ENCODE data around the gene GANC. TPM values are rescaled to one million over a fixed set of nuclear protein-coding genes. Genes with fewer than 3 reads are reported as not detected.

Gene GANC
- total RNA-seq, 1 experiment from 2014 or later: 15.8 TPM

DNA sequence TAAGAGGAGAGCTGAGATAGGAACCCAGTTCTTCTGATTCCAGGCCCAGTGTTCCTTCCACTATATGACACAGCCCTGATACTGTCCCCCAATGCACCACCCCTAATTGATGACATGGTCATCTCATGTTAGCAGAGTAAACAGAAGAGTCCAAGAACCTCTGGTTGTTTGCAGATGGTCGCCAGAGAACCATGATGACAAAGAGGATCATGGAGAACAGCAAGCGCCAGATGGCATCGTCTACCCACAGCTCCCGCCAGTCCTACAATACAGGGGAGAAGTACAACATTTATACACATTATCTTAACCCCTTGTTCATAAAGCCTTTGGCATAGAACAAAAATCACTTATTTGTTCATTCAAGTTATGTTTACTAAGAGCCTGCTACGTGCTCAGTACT lies 46.4 kb upstream of the GANC start:
- H3K36me3 Mint-ChIP-seq (ENCODE audit: insufficient read depth in 1 of 3, low read depth in 3 of 3): peaks cover 8 to 77% (median 47%) of the 10 kb centered on the region in 3 experiments; a peak in 5 of 7 replicates
- H3K79me1 ChIP-seq (ENCODE audit: insufficient read depth, low read depth, low read length, poor library complexity, severe bottlenecking): no peaks in the 10 kb centered on the region
- H3K9ac ChIP-seq (ENCODE audit: extremely low read depth, insufficient read length, low read length): no peak overlapping the region
- no peak for DNase-seq
- H3K27me3 Mint-ChIP-seq (ENCODE audit: low read depth): no peaks in the 10 kb centered on the region
- no peaks in the 10 kb centered on the region for H3K9me3 Mint-ChIP-seq
- no peak overlapping the region for H2BK5ac ChIP-seq (ENCODE audit: insufficient read length, low read length)
- no peak overlapping the region for H4K5ac ChIP-seq (ENCODE audit: insufficient read length, low read depth, low read length)
- no peak overlapping the region for H3K23ac ChIP-seq (ENCODE audit: insufficient read length, low read depth, low read length)
- H3K4me1 Mint-ChIP-seq: no peaks in the 10 kb centered on the region
- H3K4ac ChIP-seq (ENCODE audit: low read depth, low read length): no peak overlapping the region
- H3K14ac ChIP-seq (ENCODE audit: insufficient read depth, low read length): no peak overlapping the region
- no peak overlapping the region for H2BK15ac ChIP-seq (ENCODE audit: low read depth, low read length)
- no peaks in the 10 kb centered on the region for H3K4me1 ChIP-seq (ENCODE audit: insufficient read depth, low read length)
- H3K9me3 ChIP-seq (ENCODE audit: control insufficient read depth, low read depth, low read length): no peaks in the 10 kb centered on the region
- no peak overlapping the region for H3T11ph ChIP-seq (ENCODE audit: low read length)
- H2BK120ac ChIP-seq (ENCODE audit: low read depth, low read length, poor library complexity, severe bottlenecking): no peak overlapping the region
- WGBS (ENCODE audit: extremely low coverage, insufficient read length, low lambda C conversion rate): no CpG with 5 or more reads among the region's 5 CpGs
- no peaks in the 10 kb centered on the region for H3K79me2 ChIP-seq (ENCODE audit: insufficient read depth, low read length)
- H3K56ac ChIP-seq (ENCODE audit: insufficient read length, low read depth, low read length): no peak overlapping the region
- no peaks in the 10 kb centered on the region for H4K20me1 ChIP-seq (ENCODE audit: control insufficient read depth, insufficient read depth, insufficient read length)
- no peak overlapping the region for H3K4me3 Mint-ChIP-seq
- H2AK5ac ChIP-seq (ENCODE audit: insufficient read length, low read length): no peak overlapping the region
- TF ChIP-seq, protein P1, sequence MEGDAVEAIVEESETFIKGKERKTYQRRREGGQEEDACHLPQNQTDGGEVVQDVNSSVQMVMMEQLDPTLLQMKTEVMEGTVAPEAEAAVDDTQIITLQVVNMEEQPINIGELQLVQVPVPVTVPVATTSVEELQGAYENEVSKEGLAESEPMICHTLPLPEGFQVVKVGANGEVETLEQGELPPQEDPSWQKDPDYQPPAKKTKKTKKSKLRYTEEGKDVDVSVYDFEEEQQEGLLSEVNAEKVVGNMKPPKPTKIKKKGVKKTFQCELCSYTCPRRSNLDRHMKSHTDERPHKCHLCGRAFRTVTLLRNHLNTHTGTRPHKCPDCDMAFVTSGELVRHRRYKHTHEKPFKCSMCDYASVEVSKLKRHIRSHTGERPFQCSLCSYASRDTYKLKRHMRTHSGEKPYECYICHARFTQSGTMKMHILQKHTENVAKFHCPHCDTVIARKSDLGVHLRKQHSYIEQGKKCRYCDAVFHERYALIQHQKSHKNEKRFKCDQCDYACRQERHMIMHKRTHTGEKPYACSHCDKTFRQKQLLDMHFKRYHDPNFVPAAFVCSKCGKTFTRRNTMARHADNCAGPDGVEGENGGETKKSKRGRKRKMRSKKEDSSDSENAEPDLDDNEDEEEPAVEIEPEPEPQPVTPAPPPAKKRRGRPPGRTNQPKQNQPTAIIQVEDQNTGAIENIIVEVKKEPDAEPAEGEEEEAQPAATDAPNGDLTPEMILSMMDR (conservative IDR thresholded peaks at IDR 0.05): no peak
- H2AFZ ChIP-seq (ENCODE audit: low read length): no peak overlapping the region
- H3K27ac ChIP-seq (ENCODE audit: insufficient read length, low read depth, low read length): no peak overlapping the region
- H4K8ac ChIP-seq (replicated peaks; ENCODE audit: insufficient read length, low read depth, low read length): no peak overlapping the region
- H2BK20ac ChIP-seq (ENCODE audit: low read depth, low read length, poor library complexity, severe bottlenecking): no peak overlapping the region
- no peaks in the 10 kb centered on the region for H3K23me2 ChIP-seq (ENCODE audit: insufficient read length, low read depth, low read length, poor library complexity, severe bottlenecking)
- H4K91ac ChIP-seq (ENCODE audit: insufficient read length, low read depth, low read length): no peak overlapping the region
- H3K27ac Mint-ChIP-seq: no peak overlapping the region
- no peaks in the 10 kb centered on the region for H3K27me3 ChIP-seq (ENCODE audit: insufficient read depth, low read length)
- H2BK12ac ChIP-seq (ENCODE audit: insufficient read length, low read depth, low read length): no peak overlapping the region
- no peak overlapping the region for H3K18ac ChIP-seq (ENCODE audit: insufficient read length, low read depth, low read length)
- H3K4me2 ChIP-seq (ENCODE audit: insufficient read depth, insufficient read length, low read length): no peak overlapping the region
